NCI-H1417 treated with DMSO at 0.1 percent for 48 hours (cell line): ENCODE measurements around the gene RPL10.
A peak's percentile ranks its signal among the peaks of the same experiment; 100 is the strongest.

Experiments used
- DNase-seq: peaks from one replicate; lab custom pipeline; 2025; lab: John Stamatoyannopoulos, UW

Gene RPL10

GRCh38 chrX:154362085-154362742 lies 36.0 kb upstream of the RPL10 start:
- no peak for DNase-seq

GRCh38 chrX:154363706-154364439 lies 34.3 kb upstream of the RPL10 start:
- DNase-seq: no peak

- DNase-seq: no peak
Measured at GRCh38 chrX:154365052-154365600, 33.1 kb upstream of the RPL10 start.

DNA sequence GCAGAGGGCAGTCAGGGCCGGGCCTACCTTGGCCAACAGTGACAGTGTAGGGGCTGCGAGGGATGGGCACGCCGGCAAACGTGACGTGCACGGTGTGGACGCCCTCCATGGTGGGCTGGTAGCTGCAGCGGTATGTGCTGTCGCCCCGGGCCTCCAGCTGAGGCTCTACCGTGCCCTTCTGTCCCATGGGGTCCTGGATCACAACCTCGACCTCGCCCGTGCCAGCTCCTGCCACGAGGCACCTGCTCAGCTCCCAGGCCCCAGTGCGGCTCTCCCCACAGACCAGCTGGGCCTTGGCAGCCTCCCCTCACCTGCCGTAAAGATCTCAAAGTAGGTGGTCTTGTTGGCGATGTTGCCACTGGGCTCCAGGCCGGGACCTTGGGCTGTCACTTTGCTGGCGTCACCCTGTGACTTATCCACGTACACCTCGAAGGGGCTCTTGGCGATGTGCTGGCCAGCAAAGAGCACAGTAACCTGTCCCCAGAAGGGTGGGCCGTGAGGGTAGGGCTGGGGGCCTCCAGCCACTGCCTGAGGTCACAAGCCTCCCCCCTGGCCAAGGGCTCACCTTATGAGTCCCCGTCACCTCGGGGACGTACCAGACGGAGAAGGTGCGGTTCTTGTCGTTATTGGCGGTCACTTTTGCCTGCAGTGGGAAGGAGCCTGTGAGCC lies 32.0 kb upstream of the RPL10 start:
- DNase-seq: no peak

DNA sequence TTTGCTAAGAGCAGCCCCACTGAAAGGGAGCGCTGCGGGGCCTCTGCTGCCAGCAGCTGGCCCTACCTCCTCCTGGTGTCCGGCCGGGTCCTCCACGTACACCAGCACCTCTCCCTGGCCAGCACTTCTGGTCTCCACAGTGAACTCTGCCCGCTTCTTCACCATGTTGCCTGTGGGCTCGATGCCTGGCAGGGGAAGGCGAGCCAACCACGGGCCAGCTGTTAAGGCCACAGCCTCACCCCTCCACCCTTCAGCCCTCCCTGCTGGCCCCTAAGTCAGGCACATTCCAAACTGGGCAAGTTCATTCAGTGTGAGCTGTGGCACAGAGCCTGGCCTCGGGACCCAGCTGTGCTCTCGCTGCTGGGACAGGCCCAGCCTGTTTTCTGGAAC lies 31.5 kb upstream of the RPL10 start:
- no peak for DNase-seq

- DNase-seq: no peak
Measured at GRCh38 chrX:154367474-154368308, 30.5 kb upstream of the RPL10 start.

GRCh38 chrX:154368630-154369448 lies 29.3 kb upstream of the RPL10 start:
- no peak for DNase-seq

GRCh38 chrX:154369449-154370299 lies 28.5 kb upstream of the RPL10 start:
- DNase-seq: no peak

- no peak for DNase-seq
Measured at GRCh38 chrX:154370300-154371016, 27.7 kb upstream of the RPL10 start.

DNA sequence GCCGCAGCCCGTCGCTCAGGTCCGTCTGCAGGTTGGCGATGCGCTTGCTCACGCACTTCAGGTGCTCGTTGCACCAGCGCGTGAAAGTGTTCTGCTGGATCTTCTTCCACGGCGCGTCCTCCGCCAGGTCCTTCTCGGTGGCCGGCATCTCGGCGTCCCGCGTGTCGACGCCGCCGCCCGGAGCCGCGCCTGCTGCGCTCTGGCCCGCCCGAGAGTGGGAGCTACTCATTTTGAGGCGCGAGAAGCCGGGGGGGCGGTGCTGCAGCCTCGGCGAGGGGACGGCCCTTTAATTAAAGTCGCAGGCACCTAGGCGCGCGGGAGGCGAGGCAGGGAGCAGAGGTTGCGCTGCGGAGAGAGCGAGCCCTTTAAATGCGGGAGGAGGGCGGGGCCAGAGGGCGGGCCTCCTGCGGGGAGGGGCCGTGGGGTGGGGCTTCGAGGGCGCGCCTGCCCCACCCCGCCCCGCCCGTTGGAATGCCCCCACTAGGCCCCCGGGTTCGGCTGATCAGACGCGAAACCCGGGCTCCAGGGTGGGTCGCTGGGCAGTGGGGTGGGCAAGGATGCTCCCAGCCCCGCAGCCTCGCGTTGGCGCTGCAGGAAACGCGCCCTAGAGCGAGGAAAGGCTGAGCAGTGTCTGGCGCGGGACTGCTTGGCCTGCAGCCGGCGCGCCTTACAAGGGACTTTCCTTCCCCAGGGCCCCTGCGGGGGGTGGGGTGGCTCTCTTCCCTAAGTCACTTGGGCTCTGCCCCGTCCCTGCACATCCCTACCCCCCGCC lies 27.0 kb upstream of the RPL10 start:
- DNase-seq: peak; percentile 35

- no peak for DNase-seq
Measured at GRCh38 chrX:154371789-154372300, 26.3 kb upstream of the RPL10 start.

GRCh38 chrX:154372612-154373022 lies 25.6 kb upstream of the RPL10 start:
- no peak for DNase-seq

- DNase-seq: peak; percentile 5
Measured at GRCh38 chrX:154373340-154374306, 24.6 kb upstream of the RPL10 start.

GRCh38 chrX:154374313-154375155 lies 23.6 kb upstream of the RPL10 start, which contains the start of gene FLNA:
Gene FLNA (minus strand): TSS chrX:154374634. CDS start chrX:154371245, 3,389 bp downstream.
- DNase-seq: no peak

DNA sequence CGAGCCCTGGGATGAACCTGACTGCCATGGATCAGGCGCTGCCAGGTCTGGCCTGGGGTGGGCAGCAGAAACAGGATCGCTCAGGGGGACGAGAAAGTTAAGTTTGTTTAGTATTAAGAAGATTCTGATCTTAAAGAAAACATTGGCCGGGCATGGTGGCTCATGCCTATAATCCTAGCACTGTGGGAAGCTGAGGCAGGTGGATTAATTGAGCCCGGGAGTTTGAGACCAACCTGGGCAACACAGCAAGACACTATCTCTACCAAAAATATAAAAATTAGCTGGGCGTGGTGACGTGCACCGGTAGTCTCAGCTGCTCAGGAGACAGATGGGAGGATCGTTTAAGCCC lies 23.0 kb upstream of the RPL10 start:
- no peak for DNase-seq

- DNase-seq: no peak
Measured at GRCh38 chrX:154376774-154377173, 21.4 kb upstream of the RPL10 start.
